Medulla oblongata (tissue), 1 donor: Measurements from ENCODE around the gene ZIC2.
"Not testable (repeated sequence)": the region's sequence is repeated elsewhere in the genome, so short reads cannot be mapped to it uniquely, and the experiment has no call there.

Experiments
- DNase-seq: peaks from one replicate; pipeline ENCODE4 v3.0.0-alpha.2; 2015; ENCODE audit errors: extremely low spot score

The ZIC2 gene

DNA sequence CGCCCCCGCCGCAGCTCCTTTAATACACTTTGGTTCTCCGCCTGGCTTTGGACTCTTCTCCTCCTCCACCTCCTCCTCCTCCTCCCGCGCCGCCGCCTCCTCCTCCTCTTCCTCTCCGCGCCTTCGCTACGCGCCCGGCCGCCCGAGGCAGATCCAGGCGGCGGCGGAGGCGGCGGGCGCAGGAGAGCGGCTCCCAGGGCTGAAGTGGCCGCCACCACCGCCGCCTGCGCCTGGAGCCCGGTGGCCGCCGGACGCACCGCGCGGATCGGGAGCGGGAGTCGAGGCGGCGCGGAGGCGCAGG lies at the start of gene ZIC2:
ZIC2 (plus strand) TSS at position 50 of the 301 bp plus-strand sequence. CDS start 281 bp downstream, outside the sequence.
- DNase-seq: no peak

DNA sequence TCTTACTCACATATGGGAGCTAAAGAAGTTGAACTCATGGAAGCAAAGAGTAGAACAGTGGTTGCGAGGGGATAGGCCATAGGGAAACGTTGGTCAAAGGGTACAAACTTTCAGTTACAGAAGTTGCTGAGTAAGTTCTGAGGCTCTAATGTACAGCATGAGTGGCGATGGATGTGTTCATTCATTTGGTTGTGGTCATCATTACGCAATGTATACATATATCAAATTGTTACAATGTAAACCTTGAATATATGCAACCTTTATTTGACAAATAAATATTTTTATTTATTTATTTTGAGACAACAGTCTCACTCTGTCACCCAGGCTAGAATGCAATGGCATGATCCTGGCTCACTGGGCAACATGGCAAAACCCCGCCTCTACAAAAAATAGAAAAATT lies 48.7 kb upstream of the ZIC2 start:
- DNase-seq: no peak

DNA sequence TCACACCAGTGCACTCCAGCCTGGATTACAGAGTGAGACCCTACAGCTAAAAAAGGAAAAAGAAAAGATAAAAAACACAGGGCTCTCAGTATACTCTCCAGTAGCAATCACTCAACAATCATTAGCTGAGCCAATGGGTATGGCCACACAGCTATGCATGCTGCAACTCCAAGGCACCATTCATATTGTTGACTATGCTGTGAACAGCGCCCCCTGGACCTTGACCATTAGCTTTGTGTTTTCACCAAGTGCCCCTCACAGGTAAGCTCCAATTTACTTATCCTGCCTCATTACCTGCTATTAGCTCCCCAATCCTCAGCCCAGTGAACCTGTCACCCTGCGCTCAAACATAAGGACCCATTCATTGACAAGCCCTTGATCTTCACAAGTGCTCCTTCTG lies 45.8 kb upstream of the ZIC2 start:
- no peak for DNase-seq

DNA sequence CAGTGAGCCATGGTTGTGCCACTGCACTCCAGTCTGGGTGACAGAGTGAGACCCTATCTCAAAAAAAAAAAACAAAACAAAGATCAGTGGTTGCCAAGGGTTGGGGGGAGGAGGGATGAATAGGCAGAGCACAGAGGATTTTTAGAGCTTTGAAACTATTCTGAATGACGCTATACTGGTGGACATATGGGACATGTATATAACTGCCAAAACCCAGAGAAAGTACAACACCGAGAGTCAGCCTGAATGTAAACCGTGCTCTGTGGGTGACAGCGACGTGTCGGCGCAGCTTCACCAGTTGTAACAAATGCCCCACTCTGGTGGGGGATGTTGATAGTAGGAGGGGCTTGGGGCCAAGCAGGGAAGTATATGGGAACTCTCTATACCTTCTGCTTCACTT lies 42.9 kb upstream of the ZIC2 start:
- no peak for DNase-seq

DNA sequence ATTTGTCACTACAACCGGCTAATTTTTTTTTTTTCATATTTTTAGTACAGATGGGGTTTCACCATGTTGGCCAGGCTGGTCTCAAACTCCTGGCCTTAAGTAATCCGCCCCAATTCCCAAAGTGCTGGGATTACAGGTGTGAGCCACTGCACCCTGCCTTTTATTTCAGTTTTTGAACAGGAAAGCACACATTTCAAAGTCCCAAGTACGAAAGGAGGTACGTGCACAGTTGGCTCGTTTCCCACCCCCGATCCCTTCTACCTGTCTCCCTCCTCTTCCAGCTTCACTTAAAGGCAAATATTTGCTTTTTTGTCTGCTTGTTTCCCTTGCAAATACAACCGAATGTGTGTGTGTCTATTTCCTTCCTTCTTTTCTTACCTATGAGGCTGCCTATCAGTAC lies 40.5 kb upstream of the ZIC2 start:
- no peak for DNase-seq

DNA sequence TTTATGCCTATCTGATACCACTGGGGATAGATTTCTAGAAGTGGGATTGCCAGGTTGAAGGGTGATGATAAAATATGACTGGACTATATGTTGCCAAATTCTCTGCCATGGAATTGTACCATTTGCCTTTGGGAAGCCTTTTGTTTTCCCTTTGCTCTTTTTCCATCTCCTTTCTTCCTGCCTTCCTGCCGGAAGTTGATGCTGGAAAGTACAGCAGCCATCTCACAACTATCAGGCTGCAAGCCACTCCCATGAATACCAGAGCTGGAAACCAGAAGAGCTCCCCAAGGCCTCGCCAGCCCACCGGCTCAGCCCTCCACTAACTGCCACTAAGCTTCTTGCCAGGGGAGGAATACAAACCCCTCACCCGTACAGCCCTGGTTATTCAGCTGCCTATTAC lies 39.7 kb upstream of the ZIC2 start:
- no peak for DNase-seq

DNA sequence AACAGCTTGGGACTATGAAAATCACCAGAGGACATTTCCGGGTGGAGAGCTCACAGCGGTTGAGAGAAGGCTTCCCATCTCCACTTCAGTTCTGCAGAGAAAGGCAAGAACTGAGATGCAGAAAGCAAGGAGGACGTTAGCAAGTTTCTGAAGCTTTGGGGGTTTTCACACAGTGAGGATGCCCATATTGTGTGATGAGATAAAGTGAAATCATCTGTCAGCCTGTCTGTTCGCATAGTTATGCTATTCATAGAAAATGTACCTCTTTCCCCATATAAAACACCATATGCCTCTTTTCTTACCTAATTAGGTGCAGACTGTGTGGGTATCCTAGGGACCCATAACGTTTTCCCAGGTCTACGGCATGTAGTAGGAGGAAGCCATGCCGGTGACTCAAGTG lies 37.5 kb upstream of the ZIC2 start:
- no peak for DNase-seq

DNA sequence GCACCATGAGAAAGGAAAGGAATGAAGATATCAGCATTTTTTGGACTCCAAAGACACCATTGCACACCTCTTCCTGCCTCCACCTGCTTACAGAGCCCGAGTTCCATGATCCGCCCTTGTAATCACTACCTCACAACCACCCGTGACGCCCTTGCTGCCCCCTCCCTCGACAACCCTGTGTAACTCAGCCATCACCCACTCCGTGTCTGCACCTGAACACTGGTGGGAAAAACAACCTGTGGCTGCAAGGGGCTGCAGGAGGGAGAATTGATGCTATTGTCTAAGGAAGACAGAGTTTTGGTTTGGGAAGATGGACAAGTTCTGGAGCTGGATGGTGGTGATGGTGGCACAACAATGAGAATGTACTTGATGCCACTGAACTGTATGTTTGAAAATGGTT lies 37.0 kb upstream of the ZIC2 start:
- no peak for DNase-seq

DNA sequence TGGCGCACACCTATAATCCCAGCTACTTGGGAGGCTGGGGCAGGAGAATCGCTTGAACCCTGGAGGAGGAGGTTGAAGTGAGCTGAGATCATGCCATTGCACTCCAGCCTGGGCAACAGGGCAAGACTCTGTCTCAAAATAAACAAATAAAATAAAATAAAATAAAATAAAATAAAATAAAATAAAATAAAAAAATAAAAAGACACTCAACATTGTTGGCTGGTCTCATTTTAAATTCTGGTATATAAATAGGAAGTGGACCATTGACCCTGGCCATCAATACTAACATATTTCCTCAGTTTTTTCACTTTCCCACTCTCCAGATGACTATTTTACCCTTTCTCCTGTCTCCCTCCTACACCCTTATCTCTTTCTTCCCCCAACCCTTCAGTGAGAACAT lies 36.1 kb upstream of the ZIC2 start:
- DNase-seq: not testable (repeated sequence)

DNA sequence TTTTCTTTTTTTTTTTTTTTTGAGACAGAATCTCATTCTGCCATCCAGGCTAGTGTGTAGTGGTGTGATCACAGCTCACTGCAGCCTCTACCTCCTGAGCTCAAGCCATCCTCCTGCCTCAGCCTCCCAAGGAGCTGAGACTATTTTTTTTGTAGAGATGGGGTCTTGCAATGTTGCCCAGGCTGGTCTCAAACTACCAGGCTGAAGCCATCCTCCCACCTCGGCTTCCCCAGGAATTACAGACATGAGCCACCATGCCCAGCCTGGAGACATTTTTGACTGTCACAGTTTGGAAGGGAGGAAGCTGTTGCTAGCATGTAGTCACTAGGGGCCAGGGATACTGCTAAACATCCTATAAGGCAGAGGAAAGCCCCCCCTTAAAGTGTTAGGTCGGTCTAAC lies 33.9 kb upstream of the ZIC2 start:
- DNase-seq: no peak

DNA sequence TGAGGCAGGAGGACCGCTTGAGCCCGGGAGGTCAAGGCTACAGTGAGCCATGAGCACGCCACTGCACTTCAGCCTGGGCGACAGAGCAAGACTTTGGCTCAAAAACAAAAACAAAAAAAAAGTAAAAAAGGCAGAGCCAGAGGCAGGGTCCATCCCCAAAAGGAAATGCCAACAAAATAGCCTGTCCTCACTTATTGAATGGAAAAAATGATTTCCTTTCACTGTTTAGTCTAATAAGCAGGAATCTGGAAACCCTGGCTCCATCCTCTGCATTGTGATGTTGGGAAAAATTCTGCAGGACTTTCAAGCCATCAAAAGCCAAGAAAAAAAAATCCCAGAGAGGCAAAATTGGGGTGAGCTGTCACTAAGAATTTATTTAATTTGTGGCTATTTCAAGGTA lies 33.2 kb upstream of the ZIC2 start:
- DNase-seq: no peak

DNA sequence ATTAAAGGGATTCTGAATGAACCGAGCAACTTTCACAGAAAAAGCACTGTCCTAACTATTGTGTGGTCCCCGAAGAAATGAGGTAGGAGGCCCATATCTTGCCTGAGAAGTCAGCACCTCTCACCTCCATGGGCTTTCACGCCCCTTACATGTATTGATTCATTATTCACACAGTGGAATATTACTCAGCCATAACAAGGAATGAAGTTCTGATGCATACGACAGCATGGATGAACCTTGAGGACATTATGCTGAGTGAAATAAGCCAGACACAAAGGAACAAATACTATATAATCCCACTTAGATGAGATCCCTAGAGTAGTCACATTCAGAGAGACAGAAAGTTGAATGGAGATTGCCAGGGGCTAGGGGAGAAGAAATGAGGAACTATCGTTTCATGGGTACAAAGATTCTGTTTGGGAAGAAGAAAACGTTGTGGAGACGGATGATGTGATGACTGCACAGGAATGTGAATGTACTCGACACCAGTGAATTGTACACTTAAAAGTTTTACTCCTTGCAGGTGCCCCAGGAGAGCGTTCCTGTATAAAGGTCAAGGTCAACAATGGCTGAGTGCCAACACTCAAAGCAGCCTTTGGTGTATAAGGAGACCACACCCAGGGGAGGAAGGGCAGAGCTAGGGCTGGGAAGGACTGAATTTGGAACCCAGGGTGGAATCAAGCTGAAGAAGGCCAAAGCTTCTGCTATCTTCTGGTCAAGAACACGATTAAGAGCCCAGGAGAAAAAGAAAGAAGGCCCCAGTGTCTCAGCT lies 32.5 kb upstream of the ZIC2 start:
- no peak for DNase-seq

DNA sequence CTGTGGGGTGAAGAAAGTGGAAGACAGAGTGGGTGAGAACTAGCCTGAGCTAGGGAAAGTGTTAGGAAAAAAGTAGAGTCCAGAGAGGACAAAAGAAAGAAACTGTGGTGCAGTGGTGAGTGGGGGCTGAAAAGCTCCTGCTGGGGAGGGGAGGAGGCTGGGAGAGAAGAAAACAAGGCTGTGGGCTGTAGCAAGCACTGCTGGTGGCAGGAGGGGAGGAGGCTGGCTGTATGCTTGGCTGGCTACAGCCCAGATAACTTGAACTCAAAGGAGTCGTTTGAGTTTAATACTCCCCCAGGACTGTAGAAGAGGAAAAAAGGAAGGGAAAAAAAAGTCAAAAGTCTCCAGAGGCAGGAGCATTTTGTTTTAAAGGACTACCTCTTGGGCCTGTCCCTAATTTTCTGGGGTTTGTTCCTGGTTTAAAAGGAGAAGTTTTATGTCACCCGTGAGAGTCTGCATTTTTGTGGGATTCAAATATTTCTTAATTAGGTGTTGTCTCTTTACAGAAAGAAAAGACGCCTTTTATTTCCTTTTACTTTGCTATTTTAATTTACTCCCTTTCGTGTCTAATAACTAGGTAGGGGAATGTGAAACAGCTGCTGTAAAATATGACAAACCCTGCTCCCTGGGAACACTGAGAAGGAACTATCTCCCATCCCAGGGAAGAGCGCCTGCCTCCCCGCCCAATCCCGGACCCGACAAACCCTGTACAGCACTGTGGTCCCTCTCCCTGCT lies 31.7 kb upstream of the ZIC2 start:
- no peak for DNase-seq

DNA sequence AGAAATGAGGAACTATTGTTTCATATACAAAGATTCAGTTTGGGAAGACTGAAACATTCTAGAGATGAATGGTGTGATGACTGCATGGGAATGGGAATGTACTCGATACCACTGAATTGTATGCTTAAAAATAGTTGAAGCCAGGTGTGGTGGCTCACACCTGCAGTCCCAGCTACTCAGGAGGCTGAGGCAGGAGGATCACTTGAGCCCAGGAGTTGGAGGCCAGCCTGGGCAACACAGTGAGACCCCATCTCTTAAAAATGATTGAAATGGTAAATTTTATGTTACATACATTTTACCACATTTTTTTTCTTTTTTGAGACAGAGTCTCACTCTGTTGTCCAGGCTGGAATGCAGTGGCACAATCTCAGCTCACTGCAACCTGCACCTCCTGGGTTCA lies 29.9 kb upstream of the ZIC2 start:
- not testable (repeated sequence) for DNase-seq

DNA sequence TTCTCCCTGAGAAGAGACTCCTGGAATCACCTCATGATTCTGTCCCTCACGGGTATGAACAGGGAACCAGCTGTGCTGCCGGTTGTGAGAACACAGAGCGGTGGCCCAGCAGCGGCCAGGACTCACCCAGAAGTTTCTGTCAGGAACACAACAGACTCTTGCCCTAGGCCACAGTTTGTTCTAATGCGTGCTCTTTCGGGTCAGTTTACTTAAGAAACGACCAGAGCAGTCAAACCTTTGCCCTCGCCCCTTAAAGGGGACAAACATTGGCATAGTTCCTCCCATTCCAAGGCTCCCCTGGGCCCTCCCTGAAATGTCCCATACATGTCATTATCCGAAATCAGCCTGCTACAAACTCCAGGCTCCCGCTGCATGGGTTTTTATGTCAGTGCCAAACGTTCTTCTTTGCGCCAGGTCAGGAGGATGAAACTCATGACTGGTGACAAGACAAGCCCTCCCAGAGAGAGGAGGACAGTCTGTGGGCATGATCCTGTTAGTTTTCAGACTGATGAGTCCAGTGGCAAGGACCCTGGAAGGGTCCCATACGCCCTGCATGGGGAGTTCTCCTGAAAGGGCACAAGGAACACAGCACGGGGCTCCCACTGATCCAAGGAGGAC lies 28.3 kb upstream of the ZIC2 start:
- DNase-seq: no peak

DNA sequence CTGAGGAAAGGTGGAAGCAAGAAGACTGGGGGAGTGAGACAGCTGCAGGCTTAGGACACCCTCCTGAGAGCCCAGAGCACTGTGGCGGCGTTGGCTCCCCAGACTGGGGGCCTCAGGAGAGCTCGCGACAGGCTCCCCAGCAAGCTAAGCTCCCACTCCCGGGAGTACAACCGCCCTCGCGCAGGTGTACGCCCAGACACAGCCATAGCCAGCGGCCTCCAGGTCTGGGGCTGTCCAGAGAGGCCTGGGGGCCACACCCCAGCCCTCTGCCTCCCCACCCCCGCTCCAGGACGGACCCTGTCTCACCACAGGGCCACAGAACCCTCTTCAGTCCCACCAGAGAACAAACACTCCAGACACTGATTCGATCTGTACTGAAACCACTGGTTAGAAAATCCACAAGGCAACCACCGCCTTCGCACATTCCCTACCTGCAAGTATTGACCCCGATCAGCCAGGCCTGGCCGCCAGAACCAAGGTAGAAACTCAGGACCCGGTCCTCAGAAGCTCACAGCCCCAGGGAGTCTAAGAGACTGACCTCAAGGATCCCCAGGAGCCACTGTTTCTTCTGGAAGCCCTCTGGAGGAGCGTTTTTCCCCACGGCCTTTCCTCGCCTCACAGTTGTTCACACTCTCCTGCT lies 26.4 kb upstream of the ZIC2 start:
- DNase-seq: no peak

DNA sequence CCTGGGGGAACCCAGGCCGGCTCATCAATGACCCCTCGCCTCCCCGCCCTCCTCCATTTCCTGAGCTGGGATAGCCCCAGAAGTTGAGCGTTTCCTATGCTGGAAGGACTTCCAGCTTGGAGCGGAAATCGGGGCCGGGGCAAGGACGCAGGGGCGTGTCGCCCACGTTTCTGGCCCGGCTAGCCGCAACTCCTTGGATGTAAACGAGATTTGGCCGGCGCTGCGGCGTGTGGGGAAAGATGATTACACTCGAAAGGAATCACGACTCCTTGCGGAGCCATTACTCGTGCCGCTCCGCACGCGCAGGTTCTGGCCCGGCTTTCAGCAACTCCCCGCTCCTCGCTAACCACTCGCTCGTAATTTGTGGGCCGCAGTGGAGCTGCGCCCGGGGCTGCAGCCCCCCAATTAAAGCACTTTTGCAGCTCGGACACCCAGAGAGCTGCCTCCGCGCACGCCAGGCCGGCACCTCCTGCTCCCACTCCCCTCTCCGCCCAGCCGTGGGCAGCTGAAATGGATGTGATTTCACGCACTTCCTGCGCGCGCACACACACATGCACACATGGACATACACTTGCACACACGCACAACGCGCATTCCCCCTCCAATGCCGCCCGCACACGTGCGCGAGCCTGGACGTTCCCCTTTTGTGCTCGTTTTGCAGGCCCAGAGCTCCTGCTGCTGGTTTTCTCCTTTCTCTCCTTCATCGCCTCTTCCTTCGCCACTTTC lies 25.7 kb upstream of the ZIC2 start:
- DNase-seq: no peak

DNA sequence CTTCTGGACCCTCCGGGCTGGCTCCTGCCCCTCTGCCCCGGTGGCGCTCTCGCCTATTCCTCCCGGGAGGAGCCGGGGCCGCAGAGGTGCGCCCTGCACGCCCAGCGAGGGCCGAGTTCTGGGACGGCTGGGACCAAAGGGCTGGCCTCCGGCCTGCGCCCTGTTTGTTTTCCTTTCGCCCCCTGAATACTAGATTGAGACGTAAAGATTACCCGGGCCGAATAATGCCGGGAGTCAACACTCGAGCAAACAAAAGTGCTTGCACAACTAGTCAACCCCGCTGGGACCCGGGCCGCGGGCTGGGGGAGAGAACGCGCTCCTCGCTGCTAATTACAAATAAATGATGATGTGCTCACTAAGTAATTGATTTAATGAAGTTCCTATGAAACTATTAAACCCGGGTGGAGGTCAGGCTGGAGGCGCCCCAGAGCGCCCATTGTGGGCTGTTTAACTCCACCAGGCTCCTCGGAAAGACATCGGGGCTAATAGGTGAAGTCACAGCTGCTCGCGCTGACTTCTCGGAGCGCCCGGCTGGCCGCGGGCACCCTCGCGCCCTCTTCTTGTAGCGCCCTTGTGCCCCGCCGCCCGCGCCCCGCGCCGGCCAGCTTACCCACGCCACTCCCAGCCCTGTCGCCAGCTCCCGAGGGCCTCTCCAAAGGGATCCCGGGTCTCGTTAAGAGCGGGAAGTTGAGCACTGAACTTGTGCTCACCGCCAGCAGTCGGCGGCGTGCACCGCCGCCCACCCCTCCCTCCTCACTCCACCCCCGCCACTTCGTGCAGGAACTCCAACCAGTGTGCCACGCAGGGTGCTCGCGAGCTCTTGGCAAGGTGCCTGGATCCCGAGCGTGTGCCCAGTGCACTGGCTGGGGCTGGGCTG lies 24.9 kb upstream of the ZIC2 start:
- DNase-seq: no peak

DNA sequence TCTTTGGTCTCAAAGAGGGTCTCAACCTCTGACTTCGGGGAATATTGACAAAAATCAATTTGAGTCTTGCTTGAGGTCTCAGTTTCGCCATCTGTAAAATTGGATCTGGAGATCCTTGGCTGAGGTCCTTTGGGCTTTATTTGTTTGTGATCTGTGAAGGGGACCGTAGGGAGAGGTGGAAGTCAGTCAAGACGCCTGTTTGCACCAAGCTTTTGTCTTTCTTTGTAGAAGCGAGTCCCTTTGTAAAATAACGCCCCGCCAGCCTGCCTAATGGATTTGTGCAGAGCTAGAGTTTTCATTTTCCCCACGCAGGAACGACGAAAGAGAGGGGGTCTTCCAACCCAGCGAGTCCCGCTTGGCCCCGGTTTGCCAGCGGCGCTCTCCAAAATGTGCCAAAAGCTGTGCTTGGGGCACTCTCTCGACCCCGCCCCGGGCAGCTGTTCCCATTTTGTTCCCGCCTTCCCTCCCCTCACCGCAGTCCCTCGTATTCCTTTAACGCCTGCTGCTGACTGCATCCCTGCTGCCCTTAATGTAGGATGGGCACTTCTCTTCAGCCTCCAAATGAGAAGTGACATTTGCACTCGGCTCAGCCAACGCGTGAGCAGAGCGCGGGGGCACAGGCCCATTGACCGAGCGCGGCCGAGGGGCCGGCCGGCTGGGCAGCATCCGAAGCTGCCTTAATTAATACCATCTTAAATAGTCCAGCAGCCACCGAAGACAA lies 23.0 kb upstream of the ZIC2 start:
- no peak for DNase-seq

DNA sequence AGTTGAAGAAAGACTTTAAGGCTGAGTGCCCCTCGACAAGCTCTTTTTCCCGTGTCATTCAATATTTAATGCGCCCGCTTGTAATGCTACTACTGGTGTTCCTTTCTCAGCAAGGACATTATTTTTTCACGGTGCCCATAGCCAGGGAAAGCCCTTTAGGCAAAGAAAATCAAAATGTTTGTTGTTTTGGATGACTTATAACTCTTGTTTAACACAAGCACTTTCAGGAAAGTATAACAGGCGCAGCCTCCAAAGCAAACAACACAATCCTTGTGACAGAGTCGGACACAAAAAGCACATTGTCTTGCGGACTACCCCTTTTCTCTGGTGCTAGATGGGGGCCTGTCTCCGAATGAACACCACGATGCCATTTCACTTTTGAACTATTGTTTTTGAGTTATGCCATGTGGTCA lies 22.5 kb upstream of the ZIC2 start:
- peak; percentile 78 for DNase-seq
